GM12878 (cell line): Measurements from ENCODE around the gene SEM1. TPM values are rescaled to one million over a fixed set of nuclear protein-coding genes. Genes with fewer than 3 reads are reported as not detected.

Experiments
- ATAC-seq: fragments of 200-7000 bp; cut with Tn5 transposase; 3 replicates; pipeline ENCODE4 v1.9.1; 2020; ENCODE audit warnings: mild to moderate bottlenecking, moderate library complexity
- BruUV-seq: library from RNA; stranded (reverse); fragments of 400-500 nt; replicated peaks from 2 replicates; lab custom pipeline; 2021; lab: Mats Ljungman, UMichigan
- CTCF ChIA-PET: fragments of 300-600 bp; sonication (Branson Sonifier 250); formaldehyde crosslinking; extraction: SDS; loops from one replicate; lab custom pipeline; 2021; ENCODE audit warnings: inconsistent platforms; lab: Yijun Ruan, JAX
- POLR2A ChIA-PET: fragments of 350-600 bp; formaldehyde crosslinking; extraction: SDS; loops from one replicate; lab custom pipeline; 2021; ENCODE audit warnings: inconsistent platforms; lab: Charles Lee
- RAD21 ChIA-PET: fragments of 300-600 bp; sonication (Branson Sonifier 250); formaldehyde crosslinking; loops from one replicate; lab custom pipeline; 2023; ENCODE audit warnings: antibody characterized with exemption; ENCODE audit not compliant: unreplicated experiment; lab: Charles Lee
- SMC1A ChIA-PET: fragments of 300-600 bp; sonication (Branson Sonifier 250); formaldehyde crosslinking; loops from one replicate; lab custom pipeline; 2023; ENCODE audit not compliant: unreplicated experiment, uncharacterized antibody; lab: Charles Lee
- DNase-seq: peaks from one replicate; pipeline ENCODE4 v3.0.0-alpha.2; 2011; ENCODE audit warnings: low read depth, low spot score
- FAIRE-seq: peaks from 3 replicates; lab custom pipeline; 2011; peaks lifted over from hg19 to GRCh38; lab: Jason Lieb, UNC
- H2AFZ ChIP-seq: 2 replicates; pipeline ENCODE4 v1.6.0; 2011; ENCODE audit warnings: low read depth, low read length, control low read depth; ENCODE audit not compliant: control insufficient read depth
- H3K27ac ChIP-seq: 2 replicates; pipeline ENCODE4 v1.5.1; 2011; ENCODE audit warnings: control low read depth; ENCODE audit not compliant: control insufficient read depth, insufficient read depth
- H3K27me3 ChIP-seq, 2 experiments: replicated peaks in 1 of 2; 2 replicates each; pipeline versions ENCODE4 v1.6.0 to v1.6.1; 2011; ENCODE audit warnings: low read length in 1 of 2; ENCODE audit not compliant: control insufficient read depth in 2 of 2, insufficient read depth in 2 of 2
- H3K36me3 ChIP-seq, 2 experiments: 2 replicates each; pipeline ENCODE4 v1.5.1; 2011; ENCODE audit warnings: low read length in 1 of 2; ENCODE audit not compliant: control insufficient read depth in 2 of 2, insufficient read depth in 2 of 2
- H3K4me1 ChIP-seq: 2 replicates; pipeline ENCODE4 v1.6.1; 2011; ENCODE audit warnings: mild to moderate bottlenecking, low read length, moderate library complexity, mixed read lengths; ENCODE audit not compliant: control insufficient read depth, insufficient read depth
- H3K4me2 ChIP-seq: 2 replicates; pipeline ENCODE4 v1.6.0; 2011; ENCODE audit warnings: control low read depth; ENCODE audit not compliant: control insufficient read depth, insufficient read depth
- H3K4me3 ChIP-seq: fragments of 200-600 bp; sonication (generic); 2 replicates; pipeline ENCODE4 v1.5.1; 2016
- H3K79me2 ChIP-seq: 2 replicates; pipeline ENCODE4 v1.6.0; 2011; ENCODE audit warnings: low read length; ENCODE audit not compliant: control insufficient read depth, insufficient read depth
- H3K9ac ChIP-seq: 2 replicates; pipeline ENCODE4 v1.8.0; 2011; ENCODE audit warnings: low read length, control low read depth, mixed read lengths; ENCODE audit not compliant: control insufficient read depth, insufficient read depth
- H3K9me3 ChIP-seq: replicated peaks from 3 replicates; pipeline ENCODE4 v1.5.1; 2011; ENCODE audit warnings: mild to moderate bottlenecking, low read length; ENCODE audit not compliant: control insufficient read depth, insufficient read depth
- H4K20me1 ChIP-seq: 2 replicates; pipeline ENCODE4 v1.6.0; 2011; ENCODE audit not compliant: control insufficient read depth, insufficient read depth
- ESRRA ChIP-seq: IDR thresholded peaks from 2 replicates; pipeline ENCODE4 v1.6.1; 2012; ENCODE audit warnings: mild to moderate bottlenecking, low read length, improper control_type of control experiment
- HDAC6 ChIP-seq: fragments of 200-600 bp; sonication (generic); IDR thresholded peaks from one replicate; pipeline ENCODE4 v1.8.0; 2017; ENCODE audit warnings: antibody characterized with exemption; ENCODE audit not compliant: unreplicated experiment
- WGBS: methylation state at CpG from one replicate; pipeline ENCODE4 v1.1.6; 2016; ENCODE audit warnings: low lambda C conversion rate; ENCODE audit not compliant: insufficient replicate concordance, insufficient coverage; ENCODE audit errors: missing lambda C conversion rate; 5-methylcytosine and 5-hydroxymethylcytosine counted together
- in situ Hi-C: fragments of 300-500 bp; cut with MboI; formaldehyde crosslinking; loops from 9 replicates; pipeline ENCODE4 v1.14.3; 2018; ENCODE audit warnings: mixed read lengths
- intact Hi-C: fragments of 100-400 bp; cut with micrococcal nuclease; formaldehyde crosslinking; loops from one replicate; pipeline ENCODE4 v1.14.2; 2022; ENCODE audit not compliant: unreplicated experiment
- polyA plus RNA-seq, 11 experiments: library from polyadenylated mRNA; depleted of rRNA in 4 of 11; unstranded in 6 of 11; stranded (reverse) in 5 of 11; fragments of >200 nt; fragmentation: Nextera tagmentation in 4 of 11; fragmentation: Illumina TruSeq in 1 of 11; extraction: Ambion mirVana in 4 of 11; extraction: Trizol in 1 of 11; gene quantifications; 1 replicate in 1 of 11; 2 replicates in 10 of 11; pipeline versions ENCODE4 v1.2.1 to v1.2.3, GENCODE V29; 2011 to 2016; ENCODE audit warnings: inconsistent platforms in 2 of 11, missing spikeins in 2 of 11, low read depth in 1 of 11
- total RNA-seq, 4 experiments: library from RNA; depleted of rRNA in 3 of 4; stranded (reverse); fragments of >200 nt in 3 of 4; fragmentation: Illumina TruSeq in 1 of 4; extraction: Trizol in 1 of 4; gene quantifications; 2 replicates each; pipeline versions ENCODE4 v1.2.1 to v1.2.3, GENCODE V29; 2013 to 2021
- TF ChIP-seq, protein P1 (sequence below): fragments of 450-650 bp; IDR thresholded peaks from 2 replicates; pipeline ENCODE4 v1.6.1; 2017; ENCODE audit warnings: antibody characterized with exemption, mild to moderate bottlenecking, moderate library complexity

The SEM1 gene
- total and polyA plus RNA-seq, 10 of the 15 experiments (the other 5 are each of a cell fraction or from before 2014, with no cell fraction given) = 44.6 to 606 (median 356) TPM

GRCh38 chr7:96649981-96650380 is 59.7 kb downstream of the SEM1 start:
- ChIA-PET CTCF (no interaction called here), RAD21 (no interaction called here), POLR2A (no interaction called here), SMC1A (interaction anchor here (1.0 kb wide), 1 partner anchor 9 kb away, joined by 3 read pairs; no protein-coding TSS in a partner anchor)
- WGBS = 0% methylated on average over 1 of the region's 1 CpG
- Histone ChIP-seq H3K4me2 (no peak overlapping the region), H3K27ac (no peak overlapping the region), H3K27me3 (no peaks in the 10 kb centered on the region), H3K79me2 (no peaks in the 10 kb centered on the region), H3K4me3 (no peak overlapping the region), H2AFZ (no peak overlapping the region), H4K20me1 (no peaks in the 10 kb centered on the region), H3K4me1 (no peaks in the 10 kb centered on the region), H3K36me3 (no peaks in the 10 kb centered on the region), H3K9ac (no peak overlapping the region), H3K9me3 (no peaks in the 10 kb centered on the region)
- DNase-seq (no peak), FAIRE-seq (no peak), ATAC-seq (no peak)
- intact Hi-C loops = no loop called here
- no peak for TF ChIP-seq ESRRA
- TF ChIP-seq, protein P1, sequence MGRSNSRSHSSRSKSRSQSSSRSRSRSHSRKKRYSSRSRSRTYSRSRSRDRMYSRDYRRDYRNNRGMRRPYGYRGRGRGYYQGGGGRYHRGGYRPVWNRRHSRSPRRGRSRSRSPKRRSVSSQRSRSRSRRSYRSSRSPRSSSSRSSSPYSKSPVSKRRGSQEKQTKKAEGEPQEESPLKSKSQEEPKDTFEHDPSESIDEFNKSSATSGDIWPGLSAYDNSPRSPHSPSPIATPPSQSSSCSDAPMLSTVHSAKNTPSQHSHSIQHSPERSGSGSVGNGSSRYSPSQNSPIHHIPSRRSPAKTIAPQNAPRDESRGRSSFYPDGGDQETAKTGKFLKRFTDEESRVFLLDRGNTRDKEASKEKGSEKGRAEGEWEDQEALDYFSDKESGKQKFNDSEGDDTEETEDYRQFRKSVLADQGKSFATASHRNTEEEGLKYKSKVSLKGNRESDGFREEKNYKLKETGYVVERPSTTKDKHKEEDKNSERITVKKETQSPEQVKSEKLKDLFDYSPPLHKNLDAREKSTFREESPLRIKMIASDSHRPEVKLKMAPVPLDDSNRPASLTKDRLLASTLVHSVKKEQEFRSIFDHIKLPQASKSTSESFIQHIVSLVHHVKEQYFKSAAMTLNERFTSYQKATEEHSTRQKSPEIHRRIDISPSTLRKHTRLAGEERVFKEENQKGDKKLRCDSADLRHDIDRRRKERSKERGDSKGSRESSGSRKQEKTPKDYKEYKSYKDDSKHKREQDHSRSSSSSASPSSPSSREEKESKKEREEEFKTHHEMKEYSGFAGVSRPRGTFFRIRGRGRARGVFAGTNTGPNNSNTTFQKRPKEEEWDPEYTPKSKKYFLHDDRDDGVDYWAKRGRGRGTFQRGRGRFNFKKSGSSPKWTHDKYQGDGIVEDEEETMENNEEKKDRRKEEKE = no peak
- in situ Hi-C loops = no loop called here
- BruUV-seq = no TSS peak

- ChIA-PET RAD21 (no interaction called here), POLR2A (no interaction called here), SMC1A (no interaction called here), CTCF (interaction anchor here (0.9 kb wide), 1 partner anchor 106 kb away, joined by 3 read pairs; no protein-coding TSS in a partner anchor)
- intact Hi-C loops (no loop called here), in situ Hi-C loops (no loop called here)
- Histone ChIP-seq H3K4me3 (no peak overlapping the region), H3K9me3 (no peaks in the 10 kb centered on the region), H3K4me2 (no peak overlapping the region), H4K20me1 (no peaks in the 10 kb centered on the region), H3K27me3 (no peaks in the 10 kb centered on the region), H2AFZ (no peak overlapping the region), H3K36me3 (no peaks in the 10 kb centered on the region), H3K79me2 (no peaks in the 10 kb centered on the region), H3K27ac (no peak overlapping the region), H3K9ac (no peak overlapping the region), H3K4me1 (no peaks in the 10 kb centered on the region)
- no peak for FAIRE-seq
- no peak for DNase-seq
- ATAC-seq = no peak
- BruUV-seq = no TSS peak
- WGBS = 33% methylated on average over 8 of the region's 8 CpGs
- TF ChIP-seq HDAC6 = no peak
These were observed 60.9 kb downstream of the SEM1 start for GRCh38 chr7:96648784-96649183.
